ENCODE results near the gene TUBB3. TPM values are rescaled to one million over a fixed set of nuclear protein-coding genes. Genes with fewer than 3 reads are reported as not detected.

The TUBB3 gene
- total RNA-seq, 1 donor from 2014 or later = 459 TPM

GRCh38 chr16:89895482-89896250, 27.5 kb upstream of the TUBB3 start:
- Histone ChIP-seq H3K9ac (ENCODE audit: low read length) (no peak overlapping the region), H3K9me3 (ENCODE audit: insufficient read depth, low read depth, low read length) (no peaks in the 10 kb centered on the region), H3K4me1 (ENCODE audit: insufficient read depth, low read length) (no peaks in the 10 kb centered on the region), H3K36me3 (ENCODE audit: insufficient read depth, low read length) (peaks cover 53% of the 10 kb centered on the region), H3K4me3 (ENCODE audit: insufficient read depth, low read depth, low read length) (no peak overlapping the region), H2AFZ (ENCODE audit: low read depth, low read length) (no peak overlapping the region), H3K79me2 (ENCODE audit: insufficient read depth, low read length) (peaks cover 22% of the 10 kb centered on the region), H3K4me2 (ENCODE audit: low read length) (no peak overlapping the region), H3K27me3 (ENCODE audit: insufficient read depth, low read length) (no peaks in the 10 kb centered on the region), H3K27ac (ENCODE audit: low read depth, low read length) (no peak overlapping the region), H4K20me1 (ENCODE audit: insufficient read depth, low read length) (peaks cover 67% of the 10 kb centered on the region)
- Mint-ChIP-seq H3K27ac (ENCODE audit: unreplicated experiment) (no peak overlapping the region), H3K4me3 (ENCODE audit: unreplicated experiment) (no peak overlapping the region), H3K36me3 (ENCODE audit: low read depth, unreplicated experiment) (peaks cover 19% of the 10 kb centered on the region), H3K9me3 (ENCODE audit: unreplicated experiment) (no peaks in the 10 kb centered on the region), H3K4me1 (ENCODE audit: low read depth, unreplicated experiment) (peaks cover 8% of the 10 kb centered on the region), H3K27me3 (ENCODE audit: low read depth, unreplicated experiment) (no peaks in the 10 kb centered on the region)
- TF ChIP-seq, protein P1, sequence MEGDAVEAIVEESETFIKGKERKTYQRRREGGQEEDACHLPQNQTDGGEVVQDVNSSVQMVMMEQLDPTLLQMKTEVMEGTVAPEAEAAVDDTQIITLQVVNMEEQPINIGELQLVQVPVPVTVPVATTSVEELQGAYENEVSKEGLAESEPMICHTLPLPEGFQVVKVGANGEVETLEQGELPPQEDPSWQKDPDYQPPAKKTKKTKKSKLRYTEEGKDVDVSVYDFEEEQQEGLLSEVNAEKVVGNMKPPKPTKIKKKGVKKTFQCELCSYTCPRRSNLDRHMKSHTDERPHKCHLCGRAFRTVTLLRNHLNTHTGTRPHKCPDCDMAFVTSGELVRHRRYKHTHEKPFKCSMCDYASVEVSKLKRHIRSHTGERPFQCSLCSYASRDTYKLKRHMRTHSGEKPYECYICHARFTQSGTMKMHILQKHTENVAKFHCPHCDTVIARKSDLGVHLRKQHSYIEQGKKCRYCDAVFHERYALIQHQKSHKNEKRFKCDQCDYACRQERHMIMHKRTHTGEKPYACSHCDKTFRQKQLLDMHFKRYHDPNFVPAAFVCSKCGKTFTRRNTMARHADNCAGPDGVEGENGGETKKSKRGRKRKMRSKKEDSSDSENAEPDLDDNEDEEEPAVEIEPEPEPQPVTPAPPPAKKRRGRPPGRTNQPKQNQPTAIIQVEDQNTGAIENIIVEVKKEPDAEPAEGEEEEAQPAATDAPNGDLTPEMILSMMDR (IDR thresholded peaks at IDR 0.05; ENCODE audit: insufficient read depth, low read depth, low read length) = no peak
- no peak for TF ChIP-seq EZH2 (IDR thresholded peaks at IDR 0.05; ENCODE audit: insufficient read depth, low read length)
- DNase-seq (ENCODE audit: low read depth) (no peak), FAIRE-seq (no peak)

- no peak overlapping the region for H2AFZ ChIP-seq (ENCODE audit: low read depth, low read length)
- Mint-ChIP-seq H3K4me3 (ENCODE audit: unreplicated experiment) (no peak overlapping the region), H3K27me3 (ENCODE audit: low read depth, unreplicated experiment) (no peaks in the 10 kb centered on the region), H3K36me3 (ENCODE audit: low read depth, unreplicated experiment) (peaks cover 15% of the 10 kb centered on the region), H3K4me1 (ENCODE audit: low read depth, unreplicated experiment) (peaks cover 5% of the 10 kb centered on the region), H3K9me3 (ENCODE audit: unreplicated experiment) (no peaks in the 10 kb centered on the region), H3K27ac (ENCODE audit: unreplicated experiment) (no peak overlapping the region)
- TF ChIP-seq EZH2 (IDR thresholded peaks at IDR 0.05; ENCODE audit: insufficient read depth, low read length) = no peak
- TF ChIP-seq, protein P1 (IDR thresholded peaks at IDR 0.05; ENCODE audit: insufficient read depth, low read depth, low read length) = no peak
- H3K27me3 ChIP-seq (ENCODE audit: insufficient read depth, low read length) = no peaks in the 10 kb centered on the region
- peaks cover 57% of the 10 kb centered on the region for H4K20me1 ChIP-seq (ENCODE audit: insufficient read depth, low read length)
- H3K9ac ChIP-seq (ENCODE audit: low read length) = no peak overlapping the region
- H3K4me3 ChIP-seq (ENCODE audit: insufficient read depth, low read depth, low read length) = no peak overlapping the region
- peaks cover 11% of the 10 kb centered on the region for H3K79me2 ChIP-seq (ENCODE audit: insufficient read depth, low read length)
- no peak overlapping the region for H3K4me2 ChIP-seq (ENCODE audit: low read length)
- H3K4me1 ChIP-seq (ENCODE audit: insufficient read depth, low read length) = no peaks in the 10 kb centered on the region
- H3K36me3 ChIP-seq (ENCODE audit: insufficient read depth, low read length) = peaks cover 43% of the 10 kb centered on the region
- H3K9me3 ChIP-seq (ENCODE audit: insufficient read depth, low read depth, low read length) = no peaks in the 10 kb centered on the region
- H3K27ac ChIP-seq (ENCODE audit: low read depth, low read length) = no peak overlapping the region
- FAIRE-seq = no peak
- no peak for DNase-seq (ENCODE audit: low read depth)
Measured at GRCh38 chr16:89897204-89897603, 25.9 kb upstream of the TUBB3 start.
